GM23248 (cell line): ENCODE measurements around the gene MYOM1. TPM values are rescaled to one million over a fixed set of nuclear protein-coding genes. Genes with fewer than 3 reads are reported as not detected.
A peak's percentile ranks its signal among the peaks of the same experiment; 100 is the strongest.
"Not testable (repeated sequence)": the region's sequence is repeated elsewhere in the genome, so short reads cannot be mapped to it uniquely, and the experiment has no call there.

Experiments
- DNase-seq: peaks from one replicate; pipeline ENCODE4 v3.0.0-alpha.2; 2015
- H2AFZ ChIP-seq: fragments of 200-600 bp; sonication (generic); 2 replicates; pipeline ENCODE4 v1.6.1; 2016; ENCODE audit warnings: antibody characterized with exemption
- H3F3A ChIP-seq: fragments of 200-600 bp; sonication (generic); 2 replicates; pipeline ENCODE4 v1.6.1; 2016; ENCODE audit warnings: mild to moderate bottlenecking, antibody characterized with exemption, mixed run types; ENCODE audit not compliant: insufficient read depth
- H3K27ac ChIP-seq: fragments of 200-600 bp; sonication (generic); 2 replicates; pipeline ENCODE4 v1.5.1; 2016; ENCODE audit warnings: mild to moderate bottlenecking
- H3K27me3 ChIP-seq: fragments of 200-600 bp; sonication (generic); replicated peaks from 2 replicates; pipeline ENCODE4 v1.6.1; 2016; ENCODE audit warnings: mild to moderate bottlenecking; ENCODE audit not compliant: insufficient read depth
- H3K36me3 ChIP-seq: fragments of 200-600 bp; sonication (generic); 2 replicates; pipeline ENCODE4 v1.6.1; 2016; ENCODE audit warnings: low read depth, mild to moderate bottlenecking
- H3K4me1 ChIP-seq: fragments of 200-600 bp; sonication (generic); 2 replicates; pipeline ENCODE4 v1.6.1; 2016; ENCODE audit warnings: mild to moderate bottlenecking; ENCODE audit not compliant: insufficient read depth
- H3K4me2 ChIP-seq: fragments of 200-600 bp; sonication (generic); one replicate; pipeline ENCODE4 v1.6.1; 2016; ENCODE audit warnings: mild to moderate bottlenecking; ENCODE audit not compliant: unreplicated experiment
- H3K4me3 ChIP-seq: fragments of 200-600 bp; sonication (generic); 2 replicates; pipeline ENCODE4 v1.5.1; 2016; ENCODE audit warnings: mild to moderate bottlenecking
- H3K79me2 ChIP-seq: fragments of 200-600 bp; sonication (generic); 2 replicates; pipeline ENCODE4 v1.6.1; 2016; ENCODE audit warnings: mild to moderate bottlenecking; ENCODE audit not compliant: insufficient read depth
- H3K9ac ChIP-seq: fragments of 200-600 bp; sonication (generic); 2 replicates; pipeline ENCODE4 v1.6.1; 2016; ENCODE audit warnings: mild to moderate bottlenecking
- H3K9me2 ChIP-seq: fragments of 200-600 bp; sonication (generic); 2 replicates; pipeline ENCODE4 v1.6.1; 2016; ENCODE audit warnings: mixed run types, mild to moderate bottlenecking, moderate library complexity; ENCODE audit not compliant: insufficient read depth
- H3K9me3 ChIP-seq: fragments of 200-600 bp; sonication (generic); one replicate; pipeline ENCODE4 v1.6.1; 2017; ENCODE audit warnings: low read depth
- H4K20me1 ChIP-seq: fragments of 200-600 bp; sonication (generic); 2 replicates; pipeline ENCODE4 v1.6.0; 2016; ENCODE audit not compliant: insufficient read depth
- EZH2 ChIP-seq: fragments of 200-600 bp; sonication (generic); IDR thresholded peaks from 2 replicates; pipeline ENCODE4 v1.6.1; 2018; ENCODE audit warnings: antibody characterized with exemption, mild to moderate bottlenecking; ENCODE audit not compliant: insufficient read depth, poor library complexity, severe bottlenecking
- EZH2phosphoT487 ChIP-seq: fragments of 200-600 bp; sonication (generic); IDR thresholded peaks from 2 replicates; pipeline ENCODE4 v1.6.1; 2018; ENCODE audit warnings: antibody characterized with exemption, moderate library complexity, mild to moderate bottlenecking, low read depth; ENCODE audit not compliant: insufficient read depth
- WGBS, 2 experiments: methylation state at CpG; one replicate each; pipeline ENCODE4 v1.1.6; 2015 to 2017; ENCODE audit warnings: low lambda C conversion rate in 2 of 2, low coverage in 1 of 2; ENCODE audit errors: missing lambda C conversion rate in 2 of 2; 5-methylcytosine and 5-hydroxymethylcytosine counted together
- in situ Hi-C: fragments of 300-500 bp; cut with MboI; formaldehyde crosslinking; loops from 2 replicates; pipeline ENCODE4 v1.15.0; 2020
- polyA plus RNA-seq: library from polyadenylated mRNA; unstranded; fragments of >200 nt; fragmentation: Nextera tagmentation; extraction: Ambion mirVana; gene quantifications from 2 replicates; pipeline ENCODE4 v1.2.1, GENCODE V29; 2016
- total RNA-seq: library from RNA; depleted of rRNA; stranded (reverse); fragments of >200 nt; shearing (Covaris generic); gene quantifications from 2 replicates; pipeline ENCODE4 v1.2.3, GENCODE V29; 2014

The MYOM1 gene
- total and polyA plus RNA-seq, 2 experiments from 2014 or later: 0.64 to 0.65 TPM

GRCh38 chr18:3066341-3067110, 153.2 kb downstream of the MYOM1 start:
- no peak for TF ChIP-seq EZH2phosphoT487
- TF ChIP-seq EZH2: no peak
- H3K79me2 ChIP-seq: no peaks in the 10 kb centered on the region
- WGBS, 2 experiments: 84% methylated on average over 17 of the region's 17 CpGs
- H3K4me3 ChIP-seq: no peak overlapping the region
- H3F3A ChIP-seq: no peaks in the 10 kb centered on the region
- no peaks in the 10 kb centered on the region for H3K9me3 ChIP-seq
- no peaks in the 10 kb centered on the region for H3K36me3 ChIP-seq
- H3K27ac ChIP-seq: no peak overlapping the region
- H4K20me1 ChIP-seq: no peaks in the 10 kb centered on the region
- H3K4me1 ChIP-seq: no peaks in the 10 kb centered on the region
- H3K27me3 ChIP-seq: no peaks in the 10 kb centered on the region
- no peak overlapping the region for H3K4me2 ChIP-seq
- no peaks in the 10 kb centered on the region for H3K9me2 ChIP-seq
- no peak for DNase-seq
- H3K9ac ChIP-seq: no peak overlapping the region
- in situ Hi-C loops: no loop called here
- no peak overlapping the region for H2AFZ ChIP-seq

GRCh38 chr18:3063766-3064165, 156.0 kb downstream of the MYOM1 start:
- H3K4me3 ChIP-seq, H3K4me1 ChIP-seq, H3K36me3 ChIP-seq, in situ Hi-C loops, H3K27me3 ChIP-seq, H4K20me1 ChIP-seq, H3K9ac ChIP-seq, H3K9me3 ChIP-seq, H3K9me2 ChIP-seq, DNase-seq, H3K79me2 ChIP-seq, H2AFZ ChIP-seq, H3K4me2 ChIP-seq, H3F3A ChIP-seq, H3K27ac ChIP-seq: not testable (repeated sequence)
- 73 to 80% methylated on average over 4 of the region's 4 CpGs for WGBS, 2 experiments

GRCh38 chr18:3062798-3063680, 156.7 kb downstream of the MYOM1 start:
- H3K79me2 ChIP-seq: no peaks in the 10 kb centered on the region
- H3K4me2 ChIP-seq: no peak overlapping the region
- H2AFZ ChIP-seq: 0 out of 2 replicates have a peak overlapping the region, but pooled peaks have one; percentile 10
- H3K27me3 ChIP-seq: no peaks in the 10 kb centered on the region
- no peak overlapping the region for H3K9ac ChIP-seq
- peak; percentile 36 for DNase-seq
- WGBS, 2 experiments: 40 to 44% methylated on average over 16 of the region's 16 CpGs
- no peaks in the 10 kb centered on the region for H3K36me3 ChIP-seq
- H3K9me3 ChIP-seq: no peaks in the 10 kb centered on the region
- no peak overlapping the region for H3K4me3 ChIP-seq
- no peak for TF ChIP-seq EZH2phosphoT487
- TF ChIP-seq EZH2: no peak
- H4K20me1 ChIP-seq: no peaks in the 10 kb centered on the region
- H3K27ac ChIP-seq: no peak overlapping the region
- H3F3A ChIP-seq: no peaks in the 10 kb centered on the region
- H3K9me2 ChIP-seq: no peaks in the 10 kb centered on the region
- in situ Hi-C loops: no loop called here
- H3K4me1 ChIP-seq: no peaks in the 10 kb centered on the region

- Histone ChIP-seq H3K9me3 (no peaks in the 10 kb centered on the region), H3K4me2 (no peak overlapping the region), H3K9me2 (no peaks in the 10 kb centered on the region), H4K20me1 (no peaks in the 10 kb centered on the region), H3K4me1 (no peaks in the 10 kb centered on the region), H3K27ac (no peak overlapping the region), H2AFZ (0 out of 2 replicates have a peak overlapping the region, but pooled peaks have one; percentile 10), H3K4me3 (no peak overlapping the region), H3K79me2 (no peaks in the 10 kb centered on the region), H3K27me3 (0 out of 2 replicates have a peak, but pooled peaks cover under 1% of the 10 kb centered on the region), H3K36me3 (no peaks in the 10 kb centered on the region), H3K9ac (no peak overlapping the region), H3F3A (no peaks in the 10 kb centered on the region)
- TF ChIP-seq EZH2phosphoT487 (no peak), EZH2 (no peak)
- in situ Hi-C loops: no loop called here
- no peak for DNase-seq
- WGBS, 2 experiments: 81 to 88% methylated on average over 11 of the region's 11 CpGs
These were observed 158.0 kb downstream of the MYOM1 start for GRCh38 chr18:3061581-3062312.
